Measurements from ENCODE around the gene NEK10.
A peak's percentile ranks its signal among the peaks of the same experiment; 100 is the strongest.
"Not testable (repeated sequence)": the region's sequence is repeated elsewhere in the genome, so short reads cannot be mapped to it uniquely, and the experiment has no call there.

The NEK10 gene, protein sequence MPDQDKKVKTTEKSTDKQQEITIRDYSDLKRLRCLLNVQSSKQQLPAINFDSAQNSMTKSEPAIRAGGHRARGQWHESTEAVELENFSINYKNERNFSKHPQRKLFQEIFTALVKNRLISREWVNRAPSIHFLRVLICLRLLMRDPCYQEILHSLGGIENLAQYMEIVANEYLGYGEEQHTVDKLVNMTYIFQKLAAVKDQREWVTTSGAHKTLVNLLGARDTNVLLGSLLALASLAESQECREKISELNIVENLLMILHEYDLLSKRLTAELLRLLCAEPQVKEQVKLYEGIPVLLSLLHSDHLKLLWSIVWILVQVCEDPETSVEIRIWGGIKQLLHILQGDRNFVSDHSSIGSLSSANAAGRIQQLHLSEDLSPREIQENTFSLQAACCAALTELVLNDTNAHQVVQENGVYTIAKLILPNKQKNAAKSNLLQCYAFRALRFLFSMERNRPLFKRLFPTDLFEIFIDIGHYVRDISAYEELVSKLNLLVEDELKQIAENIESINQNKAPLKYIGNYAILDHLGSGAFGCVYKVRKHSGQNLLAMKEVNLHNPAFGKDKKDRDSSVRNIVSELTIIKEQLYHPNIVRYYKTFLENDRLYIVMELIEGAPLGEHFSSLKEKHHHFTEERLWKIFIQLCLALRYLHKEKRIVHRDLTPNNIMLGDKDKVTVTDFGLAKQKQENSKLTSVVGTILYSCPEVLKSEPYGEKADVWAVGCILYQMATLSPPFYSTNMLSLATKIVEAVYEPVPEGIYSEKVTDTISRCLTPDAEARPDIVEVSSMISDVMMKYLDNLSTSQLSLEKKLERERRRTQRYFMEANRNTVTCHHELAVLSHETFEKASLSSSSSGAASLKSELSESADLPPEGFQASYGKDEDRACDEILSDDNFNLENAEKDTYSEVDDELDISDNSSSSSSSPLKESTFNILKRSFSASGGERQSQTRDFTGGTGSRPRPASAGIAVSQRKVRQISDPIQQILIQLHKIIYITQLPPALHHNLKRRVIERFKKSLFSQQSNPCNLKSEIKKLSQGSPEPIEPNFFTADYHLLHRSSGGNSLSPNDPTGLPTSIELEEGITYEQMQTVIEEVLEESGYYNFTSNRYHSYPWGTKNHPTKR
- 0.67 to 5.2 (median 1.8) reads per million in 9 experiments for total RNA-seq

DNA sequence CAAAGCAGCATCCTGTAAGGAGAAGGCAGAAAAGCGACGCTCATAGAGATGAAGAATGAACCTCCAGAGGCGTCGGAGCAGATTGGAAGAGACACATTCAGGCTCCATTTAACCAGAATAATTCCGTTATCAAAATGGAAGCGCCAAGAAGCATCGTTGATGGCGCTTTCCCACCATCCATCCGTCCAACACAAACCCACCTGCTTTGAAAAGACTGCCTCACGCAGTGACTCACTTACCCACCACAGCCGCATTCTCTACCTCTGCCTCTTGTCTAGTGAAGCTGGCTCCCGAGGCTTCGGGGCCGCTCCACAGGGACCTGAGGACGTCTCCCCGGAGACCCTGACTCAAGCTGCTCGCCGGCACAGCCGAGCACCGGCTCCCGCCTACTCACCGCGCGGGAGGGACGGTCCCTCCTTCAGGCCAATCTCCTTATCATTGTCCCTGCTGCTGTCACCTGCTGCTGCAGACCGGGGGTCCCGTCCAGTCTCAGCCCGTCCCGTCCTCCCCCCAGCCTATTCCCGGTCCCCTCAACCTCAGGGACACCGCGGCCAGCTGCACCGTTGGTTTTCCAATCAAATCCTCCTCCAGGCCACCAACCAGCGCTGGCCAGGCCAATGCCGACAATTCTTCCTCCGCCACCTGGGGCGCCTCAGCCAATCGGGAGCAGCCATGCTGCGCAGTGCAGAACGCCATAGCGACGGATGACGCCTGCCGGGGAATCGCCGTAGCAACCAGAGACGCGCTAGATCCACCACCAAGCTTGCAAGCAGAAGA is at the start of gene NEK10:
Gene NEK10 (minus strand): TSS at position 553 of the 777 bp plus-strand sequence. CDS start 16,501 bp downstream, outside the sequence.
- Mint-ChIP-seq H3K36me3 (ENCODE audit: insufficient read depth) (peaks cover 9% of the 10 kb centered on the region), H3K4me3 (peak within 1 kb of the TSS; percentile 92 to 97), H3K9me3 (no peaks in the 10 kb centered on the region), H3K27ac (peak within 1 kb of the TSS; percentile 89 to 90), H3K4me1 (ENCODE audit: low read depth in 2 of 2) (peaks cover 14 to 15% of the 10 kb centered on the region in 2 donors), H3K27me3 (no peaks in the 10 kb centered on the region)
- DNase-seq (peak; percentile 91 to 94 (median 92)), ATAC-seq (replicated peaks) (peak; percentile 98)

DNA sequence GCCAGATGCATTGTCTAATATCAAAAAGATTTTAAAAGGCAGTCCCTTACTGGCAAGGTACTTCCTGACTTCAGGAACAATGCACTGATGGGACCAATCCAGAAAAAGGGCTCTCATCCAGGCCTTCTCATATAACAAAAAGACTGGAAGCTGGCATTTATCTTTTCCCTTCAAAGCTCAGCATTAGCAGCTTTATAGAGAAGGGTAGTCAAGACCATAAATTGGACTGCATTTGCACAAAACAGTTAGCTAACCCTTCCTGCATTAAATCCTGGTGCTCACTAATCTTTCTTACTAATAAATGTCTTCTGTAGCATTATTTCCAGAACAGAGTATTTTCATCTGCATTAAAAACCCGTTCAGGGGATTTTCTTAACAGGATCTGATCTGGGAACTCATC is 46.0 kb upstream of the NEK10 start:
- Mint-ChIP-seq H3K9me3 (no peaks in the 10 kb centered on the region), H3K36me3 (ENCODE audit: insufficient read depth) (peaks cover 57% of the 10 kb centered on the region), H3K4me3 (no peak overlapping the region), H3K27ac (no peak overlapping the region), H3K4me1 (ENCODE audit: low read depth in 2 of 2) (peaks cover 2 to 9% of the 10 kb centered on the region in 2 donors), H3K27me3 (no peaks in the 10 kb centered on the region)
- ATAC-seq (replicated peaks) (no peak), DNase-seq (no peak)

DNA sequence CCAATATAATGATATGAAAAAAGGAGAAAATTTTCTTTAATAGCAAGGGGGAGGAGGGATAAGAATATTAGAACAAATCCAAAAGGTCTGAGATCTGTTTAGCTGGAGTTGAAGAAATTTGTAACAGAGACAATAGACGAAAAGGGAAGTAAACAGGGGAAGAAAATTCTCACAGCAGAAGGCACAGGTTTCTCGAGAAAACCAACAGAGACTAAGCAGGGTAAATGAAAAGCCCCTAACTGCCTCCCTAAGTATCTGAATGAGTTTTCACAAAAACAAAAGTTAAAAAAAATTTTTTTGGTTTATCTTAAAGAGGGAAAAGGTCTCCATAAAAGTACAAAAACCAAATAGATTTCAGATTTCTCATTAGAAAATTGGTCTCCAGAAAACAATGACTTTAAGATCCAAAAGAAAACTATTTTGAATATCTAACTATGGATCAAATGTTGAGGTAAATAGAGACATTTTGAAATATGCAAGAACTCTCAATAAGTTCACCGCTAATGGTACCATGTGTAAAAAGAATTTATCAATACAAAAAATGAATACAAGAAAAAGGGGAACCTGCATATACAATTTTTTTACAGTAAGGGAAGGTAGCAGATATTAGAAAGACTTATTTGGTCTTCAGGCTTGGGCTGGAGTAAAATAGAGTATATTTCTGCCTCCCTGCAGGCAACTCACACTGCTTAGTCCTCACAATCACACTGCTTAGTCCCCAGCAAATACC is 23.9 kb upstream of the NEK10 start:
- Mint-ChIP-seq H3K36me3 (ENCODE audit: insufficient read depth) (peaks cover 63% of the 10 kb centered on the region), H3K27ac (peak overlapping the region in 1 of 2 donors; percentile 31), H3K9me3 (no peaks in the 10 kb centered on the region), H3K27me3 (no peaks in the 10 kb centered on the region), H3K4me1 (ENCODE audit: low read depth in 2 of 2) (peaks cover 0 to 5% of the 10 kb centered on the region in 2 donors), H3K4me3 (no peak overlapping the region)
- DNase-seq (no peak), ATAC-seq (replicated peaks) (no peak)

DNA sequence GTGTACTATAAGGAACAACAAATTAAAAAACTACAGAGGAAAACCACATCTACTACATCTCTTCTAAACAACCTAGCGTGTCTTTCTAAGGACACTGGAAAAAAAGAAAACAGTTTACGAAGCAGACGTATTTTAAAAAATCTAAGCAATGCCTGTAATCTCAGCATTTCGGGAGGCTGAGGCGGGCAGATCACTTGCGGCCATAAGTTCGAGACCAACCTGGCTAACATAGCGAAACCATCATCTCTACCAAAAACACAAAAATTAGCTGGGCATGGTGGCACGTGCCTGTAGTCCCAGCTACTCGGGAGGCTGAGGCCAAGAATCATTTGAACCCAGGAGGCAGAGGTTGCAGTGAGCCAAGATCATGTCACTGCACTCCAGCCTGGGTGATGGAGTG is 23.2 kb upstream of the NEK10 start:
- H3K4me1 Mint-ChIP-seq (ENCODE audit: low read depth in 2 of 2); DNase-seq; H3K27me3 Mint-ChIP-seq; ATAC-seq (replicated peaks); H3K4me3 Mint-ChIP-seq; H3K9me3 Mint-ChIP-seq: not testable (repeated sequence)
- Mint-ChIP-seq H3K36me3 (ENCODE audit: insufficient read depth) (peaks cover 59% of the 10 kb centered on the region), H3K27ac (peak overlapping the region; percentile 9 to 31)

GRCh38 chr3:27391796-27392195 is 22.6 kb upstream of the NEK10 start:
- Mint-ChIP-seq H3K36me3 (ENCODE audit: insufficient read depth) (peaks cover 57% of the 10 kb centered on the region), H3K27ac (peak overlapping the region; percentile 31 to 87), H3K27me3 (no peaks in the 10 kb centered on the region), H3K4me1 (ENCODE audit: low read depth in 2 of 2) (peaks cover 0 to 5% of the 10 kb centered on the region in 2 donors), H3K4me3 (no peak overlapping the region), H3K9me3 (no peaks in the 10 kb centered on the region)
- no peak for ATAC-seq (replicated peaks)
- no peak for DNase-seq

DNA sequence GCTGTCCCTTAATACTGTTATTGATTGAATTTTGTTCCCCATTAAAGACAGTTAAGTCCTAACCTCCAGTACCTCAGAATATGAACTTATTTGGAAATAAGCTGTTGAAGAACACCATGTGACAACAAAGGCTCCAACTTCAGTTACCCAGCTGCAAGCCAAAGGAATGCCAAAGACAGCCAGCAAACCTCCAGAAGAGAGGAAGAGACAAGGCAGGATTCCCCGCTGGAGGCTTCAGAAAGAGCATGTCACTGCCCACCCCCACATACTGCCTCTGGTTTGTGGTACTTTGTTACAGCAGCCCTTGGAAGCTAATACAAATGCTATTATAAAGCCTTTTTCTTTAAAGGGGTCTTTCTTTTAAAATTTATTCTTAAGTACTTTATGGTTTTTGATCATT is 18.4 kb upstream of the NEK10 start:
- Mint-ChIP-seq H3K4me3 (no peak overlapping the region), H3K4me1 (ENCODE audit: low read depth in 2 of 2) (no peaks in the 10 kb centered on the region), H3K27ac (peak overlapping the region; percentile 29 to 73), H3K36me3 (ENCODE audit: insufficient read depth) (peaks cover 70% of the 10 kb centered on the region), H3K27me3 (no peaks in the 10 kb centered on the region), H3K9me3 (no peaks in the 10 kb centered on the region)
- ATAC-seq (replicated peaks) (no peak), DNase-seq (no peak)

DNA sequence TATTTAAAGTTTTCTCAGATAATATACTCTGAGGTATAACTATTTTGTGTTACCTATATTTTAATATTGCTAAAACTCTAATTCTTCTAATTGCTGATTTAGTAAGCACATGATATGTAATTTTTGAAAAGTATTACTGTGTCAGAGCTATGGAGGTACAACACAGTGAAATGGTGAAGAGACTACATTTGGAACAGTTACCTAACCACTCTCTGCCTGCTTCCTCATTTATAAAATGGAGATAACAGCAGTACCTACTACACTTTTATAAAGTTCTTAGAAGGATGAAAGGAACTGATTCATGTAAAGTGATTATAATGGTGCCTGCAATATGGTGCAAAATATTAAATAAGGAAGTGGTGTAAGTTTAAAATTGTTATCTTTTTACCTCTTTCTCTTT is 16.3 kb upstream of the NEK10 start:
- H3K27ac Mint-ChIP-seq = no peak overlapping the region
- DNase-seq (no peak), ATAC-seq (replicated peaks) (no peak)
- H3K9me3 Mint-ChIP-seq = no peaks in the 10 kb centered on the region
- H3K27me3 Mint-ChIP-seq = no peaks in the 10 kb centered on the region
- no peaks in the 10 kb centered on the region for H3K4me1 Mint-ChIP-seq (ENCODE audit: low read depth in 2 of 2)
- peaks cover 65% of the 10 kb centered on the region for H3K36me3 Mint-ChIP-seq (ENCODE audit: insufficient read depth)
- H3K4me3 Mint-ChIP-seq = no peak overlapping the region

GRCh38 chr3:27384191-27384590 is 15.0 kb upstream of the NEK10 start:
- Mint-ChIP-seq H3K27ac (peak overlapping the region in 1 of 2 donors; percentile 57), H3K4me1 (ENCODE audit: low read depth in 2 of 2) (no peaks in the 10 kb centered on the region), H3K9me3 (no peaks in the 10 kb centered on the region), H3K36me3 (ENCODE audit: insufficient read depth) (peaks cover 56% of the 10 kb centered on the region), H3K27me3 (no peaks in the 10 kb centered on the region), H3K4me3 (no peak overlapping the region)
- ATAC-seq (replicated peaks) = no peak
- no peak for DNase-seq

DNA sequence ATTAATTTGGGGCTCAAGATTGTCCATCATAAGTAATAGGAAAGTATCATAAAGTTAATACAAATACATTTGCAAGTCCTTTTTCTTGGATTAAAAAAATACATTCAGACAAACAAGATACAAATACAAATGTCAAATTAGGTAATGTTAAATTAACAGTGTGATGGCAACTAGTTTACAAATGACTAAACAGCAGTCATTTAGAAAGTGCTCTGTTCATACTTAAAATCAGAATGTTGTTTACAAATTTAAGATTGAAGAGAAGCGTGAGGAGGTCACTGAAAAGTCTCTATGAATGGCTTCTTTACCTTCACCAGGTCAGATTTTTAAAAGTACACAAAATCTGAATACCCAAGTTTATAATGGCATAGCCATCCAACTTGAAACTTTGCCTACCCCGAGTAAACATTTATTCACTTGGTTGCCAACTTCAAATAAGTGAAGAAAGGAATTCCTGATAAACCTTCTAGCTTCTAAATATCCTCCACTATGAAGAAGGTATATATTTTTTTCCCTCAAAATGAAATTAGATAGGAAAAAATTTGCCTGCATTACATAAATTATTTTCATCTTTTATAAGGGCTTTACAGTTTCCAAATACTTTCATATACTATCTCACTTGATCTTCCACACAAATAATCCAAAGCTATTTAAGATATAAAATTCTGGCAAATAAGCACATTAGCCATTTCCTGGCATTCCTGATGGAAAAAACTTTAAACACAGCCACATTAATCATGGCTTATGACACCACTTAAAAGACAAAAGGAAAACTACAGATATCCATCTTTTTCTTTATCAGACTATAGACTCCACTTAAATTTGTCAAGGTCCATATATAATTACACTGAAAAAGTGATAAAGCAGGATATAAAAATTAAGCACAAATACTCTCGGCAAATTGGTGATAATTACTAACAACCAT is 11.5 kb upstream of the NEK10 start:
- Mint-ChIP-seq H3K4me3 (no peak overlapping the region), H3K4me1 (ENCODE audit: low read depth in 2 of 2) (peaks cover 0 to 5% of the 10 kb centered on the region in 2 donors), H3K27ac (peak overlapping the region in 1 of 2 donors; percentile 49), H3K9me3 (no peaks in the 10 kb centered on the region), H3K36me3 (ENCODE audit: insufficient read depth) (peaks cover 42% of the 10 kb centered on the region), H3K27me3 (no peaks in the 10 kb centered on the region)
- DNase-seq (no peak), ATAC-seq (replicated peaks) (no peak)

DNA sequence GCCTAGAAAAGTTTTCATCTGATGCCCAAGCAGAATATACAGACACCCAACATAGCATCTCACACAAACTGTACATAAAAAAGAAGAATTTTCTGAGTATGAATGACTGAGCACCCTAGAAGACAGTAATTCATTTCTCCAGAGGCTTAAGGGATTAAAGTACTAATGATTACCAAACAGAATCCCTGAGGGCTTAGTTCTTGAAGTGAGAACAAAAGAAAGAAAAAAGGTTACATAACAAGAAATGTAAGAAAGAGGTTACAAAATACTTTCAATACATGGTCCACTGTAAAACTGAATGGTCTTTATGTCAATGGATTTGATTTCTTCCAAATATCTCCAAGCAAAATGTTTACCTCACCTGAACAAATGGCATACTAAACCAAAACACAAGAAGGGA is 9.1 kb upstream of the NEK10 start:
- Mint-ChIP-seq H3K36me3 (ENCODE audit: insufficient read depth) (peaks cover 26% of the 10 kb centered on the region), H3K4me1 (ENCODE audit: low read depth in 2 of 2) (peaks cover 0 to 5% of the 10 kb centered on the region in 2 donors), H3K27me3 (no peaks in the 10 kb centered on the region), H3K9me3 (no peaks in the 10 kb centered on the region), H3K27ac (peak overlapping the region in 1 of 2 donors; percentile 77), H3K4me3 (no peak overlapping the region)
- DNase-seq (no peak), ATAC-seq (replicated peaks) (no peak)

DNA sequence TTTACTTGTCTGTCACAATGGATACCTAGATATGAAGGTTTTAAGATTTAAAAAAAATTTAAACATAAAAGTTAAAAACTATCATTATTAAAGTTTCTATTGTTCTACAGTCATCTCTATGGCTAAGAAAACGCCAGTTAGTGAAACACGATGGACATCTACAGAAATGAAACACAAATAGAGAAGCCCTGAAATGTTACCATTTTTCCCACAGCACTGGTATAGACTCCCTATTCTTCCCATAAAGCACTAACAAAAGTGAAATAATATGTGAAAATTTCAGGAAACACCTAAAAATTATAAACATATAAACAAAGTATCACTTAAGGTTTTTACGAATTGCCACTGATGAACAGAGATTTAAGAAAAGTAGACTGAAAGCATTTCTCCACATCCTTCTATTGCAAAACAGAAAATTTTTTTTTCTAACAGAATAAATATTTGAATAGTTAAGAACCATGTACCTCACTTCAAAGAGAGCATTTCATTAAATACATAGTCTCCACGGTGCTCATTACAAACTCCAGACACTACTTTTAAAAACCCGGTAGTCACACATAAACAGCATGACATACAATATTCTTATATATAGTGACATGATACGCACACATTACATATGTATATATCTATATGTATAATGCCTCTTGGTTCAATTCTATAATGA is 7.1 kb upstream of the NEK10 start:
- no peak for ATAC-seq (replicated peaks)
- H3K4me3 Mint-ChIP-seq = no peak overlapping the region
- peaks cover 12% of the 10 kb centered on the region for H3K36me3 Mint-ChIP-seq (ENCODE audit: insufficient read depth)

More for the DNA sequence above, 7.1 kb upstream of the NEK10 start:
- DNase-seq = no peak
- Mint-ChIP-seq H3K4me1 (ENCODE audit: low read depth in 2 of 2) (peaks cover 0 to 5% of the 10 kb centered on the region in 2 donors), H3K9me3 (no peaks in the 10 kb centered on the region), H3K27ac (no peak overlapping the region), H3K27me3 (no peaks in the 10 kb centered on the region)

All from effector memory CD8-positive, alpha-beta T cell (primary cell).